Stimulated activated CD8-positive, alpha-beta memory T cell treated with anti-CD3 and anti-CD28 coated beads, Interleukin-7, amount 100 ng/mL, for 48 hours (primary cell): ENCODE measurements around the gene EFNA3.

Experiments
- DNase-seq, 2 donors: peaks; one replicate each; pipeline ENCODE4 v3.0.0-alpha.2; 2020; ENCODE audit warnings: low read depth in 1 of 2; ENCODE audit errors: extremely low read depth in 1 of 2

The EFNA3 gene

GRCh38 chr1:155078469-155079209 is at the start of gene EFNA3:
TSS of gene EFNA3 (plus strand) at chr1:155078837. CDS start at chr1:155078942, 105 bp downstream.
- DNase-seq = no peak

GRCh38 chr1:155029513-155030242 is 49.0 kb upstream of the EFNA3 start:
- DNase-seq = no peak

GRCh38 chr1:155030243-155030795 is 48.3 kb upstream of the EFNA3 start:
- DNase-seq = no peak

GRCh38 chr1:155030899-155031298 is 47.7 kb upstream of the EFNA3 start:
- DNase-seq = no peak

- DNase-seq = no peak
Observed at GRCh38 chr1:155032886-155033285, 45.8 kb upstream of the EFNA3 start.

- no peak for DNase-seq
Observed at GRCh38 chr1:155033524-155033923, 45.1 kb upstream of the EFNA3 start, which contains the start of the genes DCST1 and DCST2. TSS of gene DCST1 (plus strand) at chr1:155033824. CDS start at chr1:155034037, 213 bp downstream. TSS of gene DCST2 (minus strand) at chr1:155033781. CDS start at chr1:155033701, 80 bp downstream.

- DNase-seq = no peak
Observed at GRCh38 chr1:155034318-155035208, 44.1 kb upstream of the EFNA3 start.

GRCh38 chr1:155035936-155036335 is 42.7 kb upstream of the EFNA3 start:
- DNase-seq = no peak

GRCh38 chr1:155037043-155037442 is 41.6 kb upstream of the EFNA3 start:
- DNase-seq = no peak

- DNase-seq = no peak
Observed at GRCh38 chr1:155037851-155038441, 40.7 kb upstream of the EFNA3 start.

GRCh38 chr1:155038602-155039307 is 39.9 kb upstream of the EFNA3 start:
- DNase-seq = no peak

- no peak for DNase-seq
Observed at GRCh38 chr1:155039308-155039669, 39.3 kb upstream of the EFNA3 start.

- no peak for DNase-seq
Observed at GRCh38 chr1:155040358-155041093, 38.1 kb upstream of the EFNA3 start.

- DNase-seq = no peak
Observed at GRCh38 chr1:155042789-155043188, 35.8 kb upstream of the EFNA3 start.

- no peak for DNase-seq
Observed at GRCh38 chr1:155043301-155043702, 35.3 kb upstream of the EFNA3 start.

GRCh38 chr1:155043793-155044192 is 34.8 kb upstream of the EFNA3 start:
- no peak for DNase-seq

- DNase-seq = no peak
Observed at GRCh38 chr1:155044365-155044764, 34.3 kb upstream of the EFNA3 start.

- no peak for DNase-seq
Observed at GRCh38 chr1:155044812-155045657, 33.6 kb upstream of the EFNA3 start.
